GM23248 (cell line): Measurements from ENCODE around the gene EPS8. TPM values are rescaled to one million over a fixed set of nuclear protein-coding genes. Genes with fewer than 3 reads are reported as not detected.

Experiments used
- DNase-seq: peaks from one replicate; pipeline ENCODE4 v3.0.0-alpha.2; 2015
- H2AFZ ChIP-seq: fragments of 200-600 bp; sonication (generic); 2 replicates; pipeline ENCODE4 v1.6.1; 2016; ENCODE audit warnings: antibody characterized with exemption
- H3F3A ChIP-seq: fragments of 200-600 bp; sonication (generic); 2 replicates; pipeline ENCODE4 v1.6.1; 2016; ENCODE audit warnings: mild to moderate bottlenecking, antibody characterized with exemption, mixed run types; ENCODE audit not compliant: insufficient read depth
- H3K27ac ChIP-seq: fragments of 200-600 bp; sonication (generic); 2 replicates; pipeline ENCODE4 v1.5.1; 2016; ENCODE audit warnings: mild to moderate bottlenecking
- H3K27me3 ChIP-seq: fragments of 200-600 bp; sonication (generic); replicated peaks from 2 replicates; pipeline ENCODE4 v1.6.1; 2016; ENCODE audit warnings: mild to moderate bottlenecking; ENCODE audit not compliant: insufficient read depth
- H3K36me3 ChIP-seq: fragments of 200-600 bp; sonication (generic); 2 replicates; pipeline ENCODE4 v1.6.1; 2016; ENCODE audit warnings: low read depth, mild to moderate bottlenecking
- H3K4me1 ChIP-seq: fragments of 200-600 bp; sonication (generic); 2 replicates; pipeline ENCODE4 v1.6.1; 2016; ENCODE audit warnings: mild to moderate bottlenecking; ENCODE audit not compliant: insufficient read depth
- H3K4me2 ChIP-seq: fragments of 200-600 bp; sonication (generic); one replicate; pipeline ENCODE4 v1.6.1; 2016; ENCODE audit warnings: mild to moderate bottlenecking; ENCODE audit not compliant: unreplicated experiment
- H3K4me3 ChIP-seq: fragments of 200-600 bp; sonication (generic); 2 replicates; pipeline ENCODE4 v1.5.1; 2016; ENCODE audit warnings: mild to moderate bottlenecking
- H3K79me2 ChIP-seq: fragments of 200-600 bp; sonication (generic); 2 replicates; pipeline ENCODE4 v1.6.1; 2016; ENCODE audit warnings: mild to moderate bottlenecking; ENCODE audit not compliant: insufficient read depth
- H3K9ac ChIP-seq: fragments of 200-600 bp; sonication (generic); 2 replicates; pipeline ENCODE4 v1.6.1; 2016; ENCODE audit warnings: mild to moderate bottlenecking
- H3K9me2 ChIP-seq: fragments of 200-600 bp; sonication (generic); 2 replicates; pipeline ENCODE4 v1.6.1; 2016; ENCODE audit warnings: mixed run types, mild to moderate bottlenecking, moderate library complexity; ENCODE audit not compliant: insufficient read depth
- H3K9me3 ChIP-seq: fragments of 200-600 bp; sonication (generic); one replicate; pipeline ENCODE4 v1.6.1; 2017; ENCODE audit warnings: low read depth
- H4K20me1 ChIP-seq: fragments of 200-600 bp; sonication (generic); 2 replicates; pipeline ENCODE4 v1.6.0; 2016; ENCODE audit not compliant: insufficient read depth
- EZH2 ChIP-seq: fragments of 200-600 bp; sonication (generic); IDR thresholded peaks from 2 replicates; pipeline ENCODE4 v1.6.1; 2018; ENCODE audit warnings: antibody characterized with exemption, mild to moderate bottlenecking; ENCODE audit not compliant: insufficient read depth, poor library complexity, severe bottlenecking
- EZH2phosphoT487 ChIP-seq: fragments of 200-600 bp; sonication (generic); IDR thresholded peaks from 2 replicates; pipeline ENCODE4 v1.6.1; 2018; ENCODE audit warnings: antibody characterized with exemption, moderate library complexity, mild to moderate bottlenecking, low read depth; ENCODE audit not compliant: insufficient read depth
- WGBS, 2 experiments: methylation state at CpG; one replicate each; pipeline ENCODE4 v1.1.6; 2015 to 2017; ENCODE audit warnings: low lambda C conversion rate in 2 of 2, low coverage in 1 of 2; ENCODE audit errors: missing lambda C conversion rate in 2 of 2; 5-methylcytosine and 5-hydroxymethylcytosine counted together
- in situ Hi-C: fragments of 300-500 bp; cut with MboI; formaldehyde crosslinking; loops from 2 replicates; pipeline ENCODE4 v1.15.0; 2020
- polyA plus RNA-seq: library from polyadenylated mRNA; unstranded; fragments of >200 nt; fragmentation: Nextera tagmentation; extraction: Ambion mirVana; gene quantifications from 2 replicates; pipeline ENCODE4 v1.2.1, GENCODE V29; 2016
- total RNA-seq: library from RNA; depleted of rRNA; stranded (reverse); fragments of >200 nt; shearing (Covaris generic); gene quantifications from 2 replicates; pipeline ENCODE4 v1.2.3, GENCODE V29; 2014

Gene EPS8
- total and polyA plus RNA-seq, 2 experiments from 2014 or later: 103 to 107 TPM

DNA sequence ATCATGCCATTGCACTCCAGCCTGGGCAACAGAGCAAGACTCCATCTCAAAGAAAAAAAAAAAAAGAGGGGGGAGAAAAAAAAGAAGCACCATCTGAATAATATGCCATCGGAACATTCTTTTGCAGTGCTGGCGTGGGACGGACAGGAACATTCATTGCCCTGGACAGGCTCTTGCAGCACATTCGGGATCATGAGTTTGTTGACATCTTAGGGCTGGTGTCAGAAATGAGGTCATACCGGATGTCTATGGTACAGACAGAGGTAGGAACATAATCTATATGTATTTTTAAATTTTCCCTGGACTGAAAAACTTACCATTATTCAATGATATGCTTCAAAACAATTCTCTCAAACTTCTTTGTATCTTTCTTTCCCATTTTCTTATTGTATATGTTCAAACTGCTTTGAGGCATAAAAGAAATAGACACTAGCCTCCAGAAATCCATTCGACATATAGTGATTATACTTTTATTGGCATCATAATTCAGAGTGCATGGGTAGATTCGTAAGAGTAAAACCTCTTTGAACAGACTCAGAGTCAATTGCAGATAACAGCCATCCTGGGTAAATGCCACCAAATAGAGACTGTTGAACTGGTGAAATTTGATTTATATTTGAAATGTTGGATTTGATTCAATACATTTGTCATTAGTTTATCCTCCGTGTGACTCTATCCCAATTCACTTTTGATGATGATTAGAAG, 199.7 kb downstream of the EPS8 start:
- H3K4me3 ChIP-seq: peak overlapping the region; percentile 75

DNA sequence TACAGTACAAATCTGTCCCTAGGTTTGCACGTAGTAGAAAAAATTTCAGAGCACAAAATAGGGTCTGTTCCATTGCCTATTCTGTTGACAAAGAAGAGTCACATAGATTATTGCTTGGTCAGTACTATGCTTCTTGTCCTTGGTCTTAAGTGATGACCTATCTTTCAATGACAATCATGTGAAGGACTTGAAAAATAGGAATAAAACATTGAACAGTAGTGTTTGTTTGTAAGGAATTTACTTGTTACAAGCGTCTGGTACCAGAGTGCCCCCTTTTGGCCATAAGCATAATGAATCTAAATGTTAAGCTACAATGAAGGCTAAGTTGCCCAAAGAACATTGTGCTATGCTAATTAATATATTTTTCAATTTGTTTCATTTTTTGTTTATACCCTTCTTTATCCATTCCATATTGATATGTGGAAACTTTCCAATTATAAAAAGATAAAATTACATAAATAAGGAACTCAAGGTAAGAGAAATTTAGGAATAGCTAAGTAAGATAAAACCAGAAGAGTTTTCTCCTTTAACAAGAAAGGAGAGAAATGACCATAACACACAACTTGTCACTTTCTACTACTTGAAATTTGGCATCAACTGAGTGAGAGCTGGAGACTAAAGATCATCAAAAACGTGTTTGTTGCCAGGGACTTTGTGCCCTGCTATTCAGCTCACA, 204.7 kb downstream of the EPS8 start:
- in situ Hi-C loops: loop anchor here (5.0 kb wide), 1 partner anchor 52 kb away; no protein-coding TSS in a partner anchor
- Histone ChIP-seq H3K36me3 (no peaks in the 10 kb centered on the region), H3K4me3 (no peak overlapping the region), H4K20me1 (no peaks in the 10 kb centered on the region), H3K4me2 (no peak overlapping the region), H3K9me2 (no peaks in the 10 kb centered on the region), H3K9ac (no peak overlapping the region), H3F3A (no peaks in the 10 kb centered on the region), H3K27me3 (no peaks in the 10 kb centered on the region), H3K27ac (no peak overlapping the region), H3K79me2 (no peaks in the 10 kb centered on the region), H3K9me3 (no peaks in the 10 kb centered on the region), H2AFZ (no peak overlapping the region), H3K4me1 (no peaks in the 10 kb centered on the region)
- DNase-seq: peak; percentile 77
- WGBS, 2 experiments: 33% methylated on average over 3 of the region's 3 CpGs
- TF ChIP-seq EZH2: no peak
- no peak for TF ChIP-seq EZH2phosphoT487

More for the DNA sequence above, 199.7 kb downstream of the EPS8 start:
- Histone ChIP-seq H3K9me3 (no peaks in the 10 kb centered on the region), H3K27ac (no peak overlapping the region), H3K79me2 (no peaks in the 10 kb centered on the region), H3K27me3 (no peaks in the 10 kb centered on the region), H3K9me2 (no peaks in the 10 kb centered on the region), H3K4me2 (peak overlapping the region; percentile 76), H3K4me1 (peaks cover 5% of the 10 kb centered on the region), H3K9ac (peak overlapping the region; percentile 52; the same call in 1 of the 2 replicates), H3F3A (no peaks in the 10 kb centered on the region), H4K20me1 (no peaks in the 10 kb centered on the region), H3K36me3 (no peaks in the 10 kb centered on the region), H2AFZ (peak overlapping the region; percentile 88)
- WGBS, 2 experiments: 64 to 68% methylated on average over 8 of the region's 8 CpGs
- DNase-seq: no peak
- TF ChIP-seq EZH2 (no peak), EZH2phosphoT487 (no peak)
- in situ Hi-C loops: loop anchor here (5.0 kb wide), 1 partner anchor 57 kb away; no protein-coding TSS in a partner anchor

DNA sequence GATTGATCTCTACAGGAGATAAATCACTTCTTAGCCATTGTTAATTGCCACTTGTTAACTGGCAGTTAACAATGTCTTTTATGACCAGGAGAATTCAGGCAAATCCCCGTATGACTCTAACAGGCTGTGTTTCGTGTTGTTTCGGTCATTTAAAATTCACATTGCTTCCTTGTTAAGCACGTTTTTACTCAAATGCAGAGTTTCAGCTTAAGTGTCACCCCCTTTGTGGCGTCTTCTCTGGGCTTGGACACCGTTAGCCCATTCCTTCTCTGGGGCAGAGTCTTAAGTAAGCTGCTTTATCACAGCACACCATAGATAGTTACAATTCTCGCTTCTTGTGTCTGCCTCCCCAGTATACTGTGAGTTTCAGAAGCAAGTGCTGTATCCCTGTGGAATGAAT, 205.4 kb downstream of the EPS8 start:
- H3F3A ChIP-seq: no peaks in the 10 kb centered on the region
- no peak overlapping the region for H3K9ac ChIP-seq
- WGBS, 2 experiments: 55 to 61% methylated on average over 7 of the region's 7 CpGs
- no peak for DNase-seq
- no peaks in the 10 kb centered on the region for H3K4me1 ChIP-seq
- no peaks in the 10 kb centered on the region for H4K20me1 ChIP-seq
- TF ChIP-seq EZH2phosphoT487: no peak
- no peak for TF ChIP-seq EZH2
- H3K4me2 ChIP-seq: no peak overlapping the region
- in situ Hi-C loops: no loop called here
- no peaks in the 10 kb centered on the region for H3K9me3 ChIP-seq
- no peak overlapping the region for H3K4me3 ChIP-seq
- no peaks in the 10 kb centered on the region for H3K36me3 ChIP-seq
- H2AFZ ChIP-seq: peak overlapping the region; percentile 15; the same call in 1 of the 2 replicates
- no peaks in the 10 kb centered on the region for H3K27me3 ChIP-seq
- H3K9me2 ChIP-seq: no peaks in the 10 kb centered on the region
- no peak overlapping the region for H3K27ac ChIP-seq
- H3K79me2 ChIP-seq: no peaks in the 10 kb centered on the region

DNA sequence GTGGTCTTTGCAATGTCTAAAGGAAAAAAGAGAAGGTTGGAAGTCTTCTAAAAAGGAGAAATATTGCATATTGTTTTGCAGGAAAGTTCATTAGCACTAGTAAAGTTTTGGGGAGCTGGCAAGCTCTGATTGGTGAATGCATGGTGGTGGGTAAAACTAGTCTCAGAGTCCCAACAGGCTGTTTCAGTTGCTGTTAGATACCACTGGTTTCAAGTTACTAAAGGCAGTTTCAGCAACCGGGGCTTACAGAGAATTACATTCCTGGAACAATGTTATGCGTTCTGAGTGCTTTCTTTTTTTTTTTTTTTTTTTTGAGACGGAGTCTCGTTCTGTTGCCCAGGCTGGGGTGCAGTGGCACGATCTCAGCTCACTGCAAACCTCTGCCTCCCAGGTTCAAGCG, 208.2 kb downstream of the EPS8 start:
- Histone ChIP-seq H3K9me2 (no peaks in the 10 kb centered on the region), H3K79me2 (no peaks in the 10 kb centered on the region), H4K20me1 (no peaks in the 10 kb centered on the region), H3K4me3 (no peak overlapping the region), H3K9ac (no peak overlapping the region), H3K36me3 (no peaks in the 10 kb centered on the region), H3K27ac (no peak overlapping the region), H3K4me1 (no peaks in the 10 kb centered on the region), H3K4me2 (no peak overlapping the region), H2AFZ (0 out of 2 replicates have a peak overlapping the region, but pooled peaks have one; percentile 12), H3K9me3 (no peaks in the 10 kb centered on the region), H3F3A (no peaks in the 10 kb centered on the region), H3K27me3 (no peaks in the 10 kb centered on the region)
- in situ Hi-C loops: no loop called here
- no peak for DNase-seq
- WGBS, 2 experiments: 42 to 43% methylated on average over 4 to 6 of the region's 6 CpGs
- TF ChIP-seq EZH2: no peak
- TF ChIP-seq EZH2phosphoT487: no peak
